NCI-H510A treated with DMSO at 0.1 percent for 48 hours (cell line): ENCODE results near the gene TIMM13.
A peak's percentile ranks its signal among the peaks of the same experiment; 100 is the strongest.
"Not testable (repeated sequence)": the region's sequence is repeated elsewhere in the genome, so short reads cannot be mapped to it uniquely, and the experiment has no call there.

Experiments used
- DNase-seq: peaks from one replicate; lab custom pipeline; 2025; lab: John Stamatoyannopoulos, UW

The TIMM13 gene

GRCh38 chr19:2415281-2415972 is 12.0 kb downstream of the TIMM13 start:
- no peak for DNase-seq

DNA sequence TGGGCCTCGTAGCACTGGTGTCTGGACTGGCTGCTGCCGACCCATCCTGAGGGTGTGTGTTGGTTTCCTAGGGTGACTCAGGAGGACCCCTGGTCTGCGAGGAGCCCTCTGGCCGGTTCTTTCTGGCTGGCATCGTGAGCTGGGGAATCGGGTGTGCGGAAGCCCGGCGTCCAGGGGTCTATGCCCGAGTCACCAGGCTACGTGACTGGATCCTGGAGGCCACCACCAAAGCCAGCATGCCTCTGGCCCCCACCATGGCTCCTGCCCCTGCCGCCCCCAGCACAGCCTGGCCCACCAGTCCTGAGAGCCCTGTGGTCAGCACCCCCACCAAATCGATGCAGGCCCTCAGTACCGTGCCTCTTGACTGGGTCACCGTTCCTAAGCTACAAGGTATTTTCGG is 13.8 kb downstream of the TIMM13 start:
- DNase-seq: no peak

- no peak for DNase-seq
Measured at GRCh38 chr19:2413159-2413558, 14.2 kb downstream of the TIMM13 start.

- DNase-seq: no peak
Measured at GRCh38 chr19:2412449-2412848, 14.9 kb downstream of the TIMM13 start.

- no peak for DNase-seq
Measured at GRCh38 chr19:2411709-2412108, 15.7 kb downstream of the TIMM13 start.

GRCh38 chr19:2410023-2410422 is 17.4 kb downstream of the TIMM13 start:
- no peak for DNase-seq

- no peak for DNase-seq
Measured at GRCh38 chr19:2409352-2409912, 18.0 kb downstream of the TIMM13 start.

DNA sequence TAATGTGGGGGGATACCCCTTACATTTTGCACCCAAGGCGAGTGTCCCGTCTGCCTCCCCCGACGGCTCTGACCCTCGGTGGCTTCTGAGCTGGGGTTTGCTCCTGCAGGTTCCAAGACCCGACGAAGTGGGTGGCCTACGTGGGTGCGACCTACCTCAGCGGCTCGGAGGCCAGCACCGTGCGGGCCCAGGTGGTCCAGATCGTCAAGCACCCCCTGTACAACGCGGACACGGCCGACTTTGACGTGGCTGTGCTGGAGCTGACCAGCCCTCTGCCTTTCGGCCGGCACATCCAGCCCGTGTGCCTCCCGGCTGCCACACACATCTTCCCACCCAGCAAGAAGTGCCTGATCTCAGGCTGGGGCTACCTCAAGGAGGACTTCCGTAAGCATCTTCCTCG is 19.1 kb downstream of the TIMM13 start:
- no peak for DNase-seq

- DNase-seq: no peak
Measured at GRCh38 chr19:2399582-2399981, 27.8 kb downstream of the TIMM13 start.

- no peak for DNase-seq
Measured at GRCh38 chr19:2398735-2399305, 28.6 kb downstream of the TIMM13 start.

DNA sequence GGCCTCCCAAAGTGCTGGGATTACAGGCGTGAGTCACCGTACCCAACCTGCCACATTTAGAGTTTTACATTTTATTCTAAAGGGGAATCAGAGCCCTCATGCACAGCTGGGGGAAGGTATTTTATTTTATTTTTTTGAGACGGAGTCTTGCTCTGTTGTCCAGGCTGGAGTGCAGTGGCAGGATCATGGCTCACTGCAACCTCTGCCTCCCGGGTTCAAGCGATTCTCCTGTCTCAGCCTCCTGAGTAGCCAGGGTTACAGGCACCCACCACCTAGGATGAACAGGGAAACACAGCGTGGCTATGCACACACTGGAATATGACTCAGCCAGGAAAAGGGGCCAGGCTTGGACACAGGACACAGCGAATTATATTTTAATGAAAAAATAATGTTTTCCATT is 30.2 kb downstream of the TIMM13 start:
- not testable (repeated sequence) for DNase-seq

DNA sequence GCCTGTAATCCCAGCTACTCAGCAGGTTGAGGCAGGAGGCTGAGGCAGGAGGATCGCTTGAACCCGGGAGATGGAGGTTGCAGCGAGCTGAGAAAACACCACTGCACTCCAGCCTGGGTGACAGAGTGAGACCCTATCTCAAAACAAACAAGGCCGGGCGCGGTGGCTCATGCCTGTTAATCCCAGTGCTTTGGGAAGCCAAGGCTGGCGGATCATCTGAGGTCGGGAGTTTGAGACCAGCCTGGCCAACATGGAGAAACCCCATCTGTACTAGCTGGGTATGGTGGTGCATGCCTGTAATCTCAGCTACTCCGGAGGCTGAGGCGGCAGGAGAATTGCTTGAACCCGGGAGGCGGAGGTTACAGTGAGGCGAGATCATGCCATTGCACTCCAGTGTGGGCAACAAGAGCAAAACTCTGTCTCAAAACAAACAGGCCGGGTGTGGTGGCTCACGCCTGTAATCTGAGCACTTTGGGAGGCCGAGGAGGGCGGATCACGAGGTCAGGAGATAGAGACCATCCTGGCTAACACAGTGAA is 32.0 kb downstream of the TIMM13 start:
- not testable (repeated sequence) for DNase-seq

GRCh38 chr19:2394442-2395292 is 32.7 kb downstream of the TIMM13 start:
- no peak for DNase-seq

GRCh38 chr19:2394054-2394441 is 33.3 kb downstream of the TIMM13 start:
- DNase-seq: no peak

- DNase-seq: not testable (repeated sequence)
Measured at GRCh38 chr19:2392899-2393298, 34.5 kb downstream of the TIMM13 start.

DNA sequence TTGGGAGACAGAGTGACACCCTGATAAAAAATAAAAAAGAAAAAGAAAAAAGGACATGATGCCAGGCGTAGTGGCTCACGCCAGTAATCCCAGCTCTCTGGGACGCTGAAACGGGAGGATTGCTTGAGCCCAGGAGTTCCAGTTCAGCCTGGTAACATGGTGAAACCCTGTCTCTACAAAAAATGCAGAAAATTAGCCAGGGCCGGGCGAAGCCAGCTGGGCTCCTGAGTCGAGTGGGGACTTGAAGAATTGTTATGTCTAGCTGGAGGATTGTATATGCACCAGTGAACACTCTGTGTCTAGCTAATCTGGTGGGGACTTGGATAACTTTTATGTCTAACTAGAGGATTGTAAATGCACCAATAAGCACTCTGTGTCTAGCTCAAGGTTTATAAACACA is 35.0 kb downstream of the TIMM13 start:
- no peak for DNase-seq

- DNase-seq: peak; percentile 8
Measured at GRCh38 chr19:2391118-2391725, 36.2 kb downstream of the TIMM13 start.

DNA sequence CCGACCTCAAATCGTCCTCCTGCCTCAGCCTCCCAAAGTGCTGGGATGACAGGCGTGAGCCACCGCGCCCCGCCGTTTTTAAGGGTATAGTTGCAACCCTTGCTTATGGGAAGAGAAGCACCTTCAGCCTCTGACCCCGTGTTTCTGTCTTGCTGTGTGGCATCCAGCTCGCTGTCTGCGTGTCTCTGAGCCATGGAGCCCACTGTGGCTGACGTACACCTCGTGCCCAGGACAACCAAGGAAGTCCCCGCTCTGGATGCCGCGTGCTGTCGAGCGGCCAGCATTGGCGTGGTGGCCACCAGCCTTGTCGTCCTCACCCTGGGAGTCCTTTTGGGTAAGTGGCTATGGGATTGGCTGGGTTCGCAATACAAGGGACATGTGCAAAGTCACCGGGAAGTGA is 37.8 kb downstream of the TIMM13 start:
- no peak for DNase-seq

DNA sequence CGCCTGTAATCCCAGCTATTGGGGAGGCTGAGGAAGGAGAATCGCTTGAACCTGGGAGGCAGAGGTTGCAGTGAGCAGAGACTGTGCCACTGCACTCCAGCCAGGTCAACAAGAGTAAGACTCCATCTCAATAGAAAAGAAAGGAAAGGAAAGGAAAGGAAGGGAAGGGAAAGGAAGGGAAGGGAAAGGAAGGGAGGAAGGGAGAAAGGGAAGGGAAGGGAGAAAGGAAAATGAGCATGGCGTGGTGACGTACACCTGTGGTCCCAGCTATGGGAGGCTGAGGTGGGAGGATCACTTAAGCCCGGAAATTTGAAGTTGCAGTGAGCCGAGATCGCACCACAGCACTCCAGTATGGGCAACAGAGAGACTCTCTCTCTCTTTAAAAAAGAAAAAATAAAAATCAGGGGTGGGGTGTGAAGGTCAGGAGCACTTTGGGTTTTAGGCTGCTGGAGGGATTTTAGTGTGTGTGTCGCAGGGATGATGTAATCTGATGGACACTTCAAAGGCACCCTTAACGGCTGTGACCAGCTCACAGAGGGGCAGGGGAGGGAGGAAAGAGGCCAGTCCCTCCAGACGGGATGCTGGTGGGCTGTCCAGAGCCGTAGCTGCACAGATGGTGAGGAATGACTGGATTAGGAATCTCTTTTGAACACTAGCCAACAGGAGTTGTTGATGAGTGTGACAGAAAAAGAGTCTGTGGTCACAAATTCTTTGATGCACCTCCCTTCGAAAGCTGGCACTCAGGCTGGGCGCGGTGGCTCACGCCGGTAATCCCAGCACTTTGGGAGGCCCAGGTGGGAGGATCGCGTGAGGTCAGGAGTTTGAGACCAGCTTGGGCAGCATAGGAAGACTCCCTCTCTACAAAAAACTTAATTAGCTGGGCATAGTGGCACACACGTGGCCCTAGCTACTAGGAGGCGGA is 39.8 kb downstream of the TIMM13 start:
- no peak for DNase-seq

GRCh38 chr19:2385053-2385721 is 42.2 kb downstream of the TIMM13 start:
- no peak for DNase-seq
